Stimulated activated CD4-positive, alpha-beta T cell treated with anti-CD3 and anti-CD28 coated beads, TNF-alpha, amount 100 ng/mL, for 48 hours (primary cell): ENCODE measurements around the gene JAZF1.

Experiments
- DNase-seq, 3 donors: peaks; one replicate each; pipeline ENCODE4 v3.0.0-alpha.2; 2020; ENCODE audit warnings: low read depth in 3 of 3

JAZF1 gene

GRCh38 chr7:28106321-28106829 is 74.2 kb downstream of the JAZF1 start:
- DNase-seq: no peak

GRCh38 chr7:28105234-28105633 is 75.4 kb downstream of the JAZF1 start:
- DNase-seq: no peak

GRCh38 chr7:28104811-28105210 is 75.8 kb downstream of the JAZF1 start:
- no peak for DNase-seq

GRCh38 chr7:28104041-28104541 is 76.5 kb downstream of the JAZF1 start:
- DNase-seq: no peak

- no peak for DNase-seq
Measured at GRCh38 chr7:28102797-28103196, 77.8 kb downstream of the JAZF1 start.

- peak in 2 of 3 donors; percentile 7 to 28 for DNase-seq
Measured at GRCh38 chr7:28096713-28097112, 83.9 kb downstream of the JAZF1 start.

- no peak for DNase-seq
Measured at GRCh38 chr7:28095231-28095630, 85.4 kb downstream of the JAZF1 start.

- DNase-seq: peak; percentile 57 to 62 (median 58)
Measured at GRCh38 chr7:28093623-28094232, 86.9 kb downstream of the JAZF1 start.

GRCh38 chr7:28091190-28091589 is 89.4 kb downstream of the JAZF1 start:
- no peak for DNase-seq

- DNase-seq: no peak
Measured at GRCh38 chr7:28088901-28089714, 91.5 kb downstream of the JAZF1 start.

GRCh38 chr7:28088032-28088431 is 92.6 kb downstream of the JAZF1 start:
- DNase-seq: no peak

GRCh38 chr7:28086198-28086597 is 94.4 kb downstream of the JAZF1 start:
- DNase-seq: no peak

- no peak for DNase-seq
Measured at GRCh38 chr7:28083998-28084985, 96.3 kb downstream of the JAZF1 start.

- DNase-seq: no peak
Measured at GRCh38 chr7:28083164-28083997, 97.2 kb downstream of the JAZF1 start.

GRCh38 chr7:28082071-28082470 is 98.5 kb downstream of the JAZF1 start:
- DNase-seq: no peak

- no peak for DNase-seq
Measured at GRCh38 chr7:28081016-28081415, 99.6 kb downstream of the JAZF1 start.

- peak; percentile 21 to 32 (median 26) for DNase-seq
Measured at GRCh38 chr7:28078036-28078901, 102.3 kb downstream of the JAZF1 start.

GRCh38 chr7:28077616-28078015 is 103.0 kb downstream of the JAZF1 start:
- DNase-seq: no peak

- DNase-seq: no peak
Measured at GRCh38 chr7:28076423-28077200, 104.0 kb downstream of the JAZF1 start.
